Measurements from ENCODE around the gene PODXL2. TPM values are rescaled to one million over a fixed set of nuclear protein-coding genes. Genes with fewer than 3 reads are reported as not detected.

The PODXL2 gene
- total RNA-seq, 1 experiment from 2014 or later: 33.6 TPM

- TF ChIP-seq ATF2 (CRISPR knock-in tag; IDR thresholded peaks at IDR 0.05; ENCODE audit: borderline replicate concordance, low read depth) (no peak), ZNF232 (CRISPR knock-in tag; IDR thresholded peaks at IDR 0.05) (no peak), ZNF416 (CRISPR knock-in tag; IDR thresholded peaks at IDR 0.05) (no peak)
These were observed 38.2 kb upstream of the PODXL2 start, which contains the start of gene TPRA1 (continued) for GRCh38 chr3:127590593-127591465.

GRCh38 chr3:127593178-127593577, 35.8 kb upstream of the PODXL2 start:
- H3K9me3 Mint-ChIP-seq: no peaks in the 10 kb centered on the region
- POLR2A ChIA-PET: no interaction called here
- no peak overlapping the region for H3K27ac Mint-ChIP-seq
- CTCF ChIA-PET: interaction anchor here (1.5 kb wide), 1 partner anchor 18 kb away, joined by 5 read pairs; no protein-coding TSS in a partner anchor
- no peak for TF ChIP-seq MLX (CRISPR knock-in tag; IDR thresholded peaks at IDR 0.05)
- TF ChIP-seq ATF6 (CRISPR knock-in tag; IDR thresholded peaks at IDR 0.05): no peak
- TF ChIP-seq NFE2L1 (CRISPR knock-in tag; IDR thresholded peaks at IDR 0.05): no peak
- no peak for TF ChIP-seq ZNF512 (CRISPR knock-in tag; IDR thresholded peaks at IDR 0.05; ENCODE audit: borderline replicate concordance)
- TF ChIP-seq ELF4 (CRISPR knock-in tag; IDR thresholded peaks at IDR 0.05; ENCODE audit: low read depth): no peak
- TF ChIP-seq AFF4 (CRISPR knock-in tag; IDR thresholded peaks at IDR 0.05; ENCODE audit: borderline replicate concordance): no peak
- TF ChIP-seq TEAD4 (CRISPR knock-in tag; IDR thresholded peaks at IDR 0.05): no peak
- TF ChIP-seq CREM (CRISPR knock-in tag; IDR thresholded peaks at IDR 0.05): no peak
- no peak for TF ChIP-seq ZNF263 (CRISPR knock-in tag; IDR thresholded peaks at IDR 0.05; ENCODE audit: low read depth)
- no peak for TF ChIP-seq GRHL2 (CRISPR knock-in tag; IDR thresholded peaks at IDR 0.05; ENCODE audit: insufficient replicate concordance, severe bottlenecking)
- no peak for TF ChIP-seq SOX15 (CRISPR knock-in tag; IDR thresholded peaks at IDR 0.05)
- TF ChIP-seq ZNF416 (CRISPR knock-in tag; IDR thresholded peaks at IDR 0.05): no peak
- no peak for TF ChIP-seq ZNF138 (CRISPR knock-in tag; conservative IDR thresholded peaks at IDR 0.05)
- TF ChIP-seq ZNF232 (CRISPR knock-in tag; IDR thresholded peaks at IDR 0.05): no peak
- no peak for TF ChIP-seq HMGA2 (CRISPR knock-in tag; IDR thresholded peaks at IDR 0.05)
- peaks cover 7% of the 10 kb centered on the region for H3K27me3 Mint-ChIP-seq (ENCODE audit: low read depth)
- no peaks in the 10 kb centered on the region for H3K36me3 Mint-ChIP-seq
- DNase-seq (ENCODE audit: low spot score): no peak
- ATAC-seq: no peak
- peaks cover 25% of the 10 kb centered on the region for H3K4me1 Mint-ChIP-seq
- H3K4me3 Mint-ChIP-seq: no peak overlapping the region
